DND-41 (cell line): Measurements from ENCODE around the gene ASXL1.
A peak's percentile ranks its signal among the peaks of the same experiment; 100 is the strongest.

Experiments used
- ATAC-seq: fragments of 200-7000 bp; cut with Tn5 transposase; 3 replicates; pipeline ENCODE4 v1.9.1; 2021; ENCODE audit warnings: low read depth; ENCODE audit not compliant: insufficient read depth
- DNase-seq: peaks from one replicate; pipeline ENCODE4 v3.0.0-alpha.2; 2020
- H2AFZ ChIP-seq: 2 replicates; pipeline ENCODE4 v1.6.0; 2012; ENCODE audit warnings: low read depth, low read length
- H3K27ac ChIP-seq: 2 replicates; pipeline ENCODE4 v1.5.1; 2012; ENCODE audit warnings: low read length, inconsistent platforms
- H3K27me3 ChIP-seq: fragments of 200-600 bp; sonication (generic); 2 replicates; pipeline ENCODE4 v1.6.0; 2012; ENCODE audit warnings: low read length, mild to moderate bottlenecking, inconsistent platforms; ENCODE audit not compliant: insufficient read depth, poor library complexity
- H3K36me3 ChIP-seq: 2 replicates; pipeline ENCODE4 v1.5.1; 2012; ENCODE audit warnings: low read length, inconsistent platforms; ENCODE audit not compliant: insufficient read depth
- H3K4me1 ChIP-seq: 2 replicates; pipeline ENCODE4 v1.5.1; 2012; ENCODE audit warnings: mild to moderate bottlenecking, low read length; ENCODE audit not compliant: insufficient read depth
- H3K4me2 ChIP-seq: 2 replicates; pipeline ENCODE4 v1.6.0; 2012; ENCODE audit warnings: mild to moderate bottlenecking, moderate library complexity, low read length, inconsistent platforms; ENCODE audit not compliant: insufficient read depth
- H3K4me3 ChIP-seq, 2 experiments: fragments of 200-600 bp in 1 of 2; shearing (Covaris generic) in 1 of 2; 2 replicates each; pipeline ENCODE4 v1.5.1; 2012 to 2016; ENCODE audit warnings: inconsistent platforms in 2 of 2, low read length in 2 of 2, mild to moderate bottlenecking in 2 of 2, low read depth in 1 of 2, moderate library complexity in 1 of 2
- H3K79me2 ChIP-seq: 2 replicates; pipeline ENCODE4 v1.6.0; 2012; ENCODE audit warnings: low read length, inconsistent platforms; ENCODE audit not compliant: insufficient read depth
- H3K9ac ChIP-seq: 2 replicates; pipeline ENCODE4 v1.6.0; 2012; ENCODE audit warnings: low read depth, mild to moderate bottlenecking, inconsistent platforms, low read length, moderate library complexity
- H3K9me3 ChIP-seq: 2 replicates; pipeline ENCODE4 v1.5.1; 2012; ENCODE audit warnings: low read length, moderate library complexity, mild to moderate bottlenecking, inconsistent platforms; ENCODE audit not compliant: insufficient read depth, severe bottlenecking
- H4K20me1 ChIP-seq: 2 replicates; pipeline ENCODE4 v1.6.0; 2012; ENCODE audit warnings: low read length; ENCODE audit not compliant: insufficient read depth
- EZH2 ChIP-seq: IDR thresholded peaks from 3 replicates; pipeline ENCODE4 v1.6.1; 2012; ENCODE audit warnings: borderline replicate concordance, low read depth, mild to moderate bottlenecking, moderate library complexity, low read length, inconsistent platforms; ENCODE audit not compliant: severe bottlenecking
- TF ChIP-seq, protein P1 (sequence below): IDR thresholded peaks from 2 replicates; pipeline ENCODE4 v1.5.1; 2012; ENCODE audit warnings: borderline replicate concordance, low read length, moderate library complexity, mild to moderate bottlenecking; ENCODE audit not compliant: poor library complexity, severe bottlenecking; ENCODE audit errors: extremely low read depth

ASXL1 gene

DNA sequence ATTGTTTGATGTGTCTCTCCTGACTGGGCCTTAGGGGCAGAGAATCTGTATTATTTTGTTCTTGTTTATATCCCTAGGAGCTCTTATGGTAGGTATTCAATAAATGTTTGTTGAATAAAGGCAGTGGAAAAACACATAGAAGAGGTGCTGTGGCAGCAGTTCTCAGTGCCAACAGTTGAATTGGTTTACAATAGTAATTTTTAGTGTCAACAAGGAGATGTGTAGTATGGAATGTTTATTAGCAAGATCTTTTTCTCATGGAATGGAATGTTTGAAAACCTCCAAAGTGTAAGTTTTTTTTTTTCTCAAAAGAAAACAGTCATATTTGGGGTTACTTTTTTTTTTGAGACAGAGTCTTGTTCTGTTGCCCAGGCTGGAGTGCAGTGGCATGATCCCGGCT, 28.0 kb downstream of the ASXL1 start:
- Histone ChIP-seq H3K79me2 (peaks cover 92% of the 10 kb centered on the region), H3K9me3 (no peaks in the 10 kb centered on the region), H3K4me1 (peaks cover 45% of the 10 kb centered on the region), H3K9ac (no peak overlapping the region), H3K27me3 (no peaks in the 10 kb centered on the region), H3K27ac (peak overlapping the region; percentile 16; the same call in 1 of the 2 replicates), H3K36me3 (peaks cover 47% of the 10 kb centered on the region), H3K4me2 (no peak overlapping the region), H2AFZ (no peak overlapping the region), H3K4me3 (no peak overlapping the region), H4K20me1 (peaks cover 75% of the 10 kb centered on the region)
- no peak for ATAC-seq
- DNase-seq = no peak
- TF ChIP-seq, protein P1, sequence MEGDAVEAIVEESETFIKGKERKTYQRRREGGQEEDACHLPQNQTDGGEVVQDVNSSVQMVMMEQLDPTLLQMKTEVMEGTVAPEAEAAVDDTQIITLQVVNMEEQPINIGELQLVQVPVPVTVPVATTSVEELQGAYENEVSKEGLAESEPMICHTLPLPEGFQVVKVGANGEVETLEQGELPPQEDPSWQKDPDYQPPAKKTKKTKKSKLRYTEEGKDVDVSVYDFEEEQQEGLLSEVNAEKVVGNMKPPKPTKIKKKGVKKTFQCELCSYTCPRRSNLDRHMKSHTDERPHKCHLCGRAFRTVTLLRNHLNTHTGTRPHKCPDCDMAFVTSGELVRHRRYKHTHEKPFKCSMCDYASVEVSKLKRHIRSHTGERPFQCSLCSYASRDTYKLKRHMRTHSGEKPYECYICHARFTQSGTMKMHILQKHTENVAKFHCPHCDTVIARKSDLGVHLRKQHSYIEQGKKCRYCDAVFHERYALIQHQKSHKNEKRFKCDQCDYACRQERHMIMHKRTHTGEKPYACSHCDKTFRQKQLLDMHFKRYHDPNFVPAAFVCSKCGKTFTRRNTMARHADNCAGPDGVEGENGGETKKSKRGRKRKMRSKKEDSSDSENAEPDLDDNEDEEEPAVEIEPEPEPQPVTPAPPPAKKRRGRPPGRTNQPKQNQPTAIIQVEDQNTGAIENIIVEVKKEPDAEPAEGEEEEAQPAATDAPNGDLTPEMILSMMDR = no peak
- no peak for TF ChIP-seq EZH2

DNA sequence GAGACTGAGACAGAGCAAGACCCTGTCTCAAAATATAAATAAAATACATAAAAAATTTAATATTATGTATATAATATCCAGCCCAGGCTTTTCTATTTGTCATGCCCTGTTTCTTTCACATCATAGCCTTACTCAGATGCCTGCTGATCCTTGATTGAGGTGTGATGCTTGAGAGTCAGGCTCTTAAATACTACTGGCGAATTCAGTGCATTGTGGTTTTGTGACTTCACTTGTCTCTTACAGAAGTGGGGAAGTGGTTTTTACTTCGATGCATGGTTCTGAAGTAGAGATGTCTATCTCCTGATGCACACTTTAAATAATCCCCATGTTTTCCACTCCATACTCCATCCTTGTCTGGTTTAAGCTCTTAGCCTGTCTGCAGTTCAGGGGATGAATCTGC, 29.1 kb downstream of the ASXL1 start:
- DNase-seq (peak; percentile 71), ATAC-seq (peak; percentile 98)
- Histone ChIP-seq H3K27ac (peak overlapping the region; percentile 29), H4K20me1 (peaks cover 82% of the 10 kb centered on the region), H3K36me3 (peaks cover 55% of the 10 kb centered on the region), H2AFZ (no peak overlapping the region), H3K9me3 (no peaks in the 10 kb centered on the region), H3K4me3 (no peak overlapping the region), H3K27me3 (no peaks in the 10 kb centered on the region), H3K4me1 (peaks cover 45% of the 10 kb centered on the region), H3K9ac (no peak overlapping the region), H3K79me2 (peaks cover 95% of the 10 kb centered on the region), H3K4me2 (peak overlapping the region; percentile 34; the same call in 1 of the 2 replicates)
- TF ChIP-seq, protein P1 = no peak
- no peak for TF ChIP-seq EZH2

DNA sequence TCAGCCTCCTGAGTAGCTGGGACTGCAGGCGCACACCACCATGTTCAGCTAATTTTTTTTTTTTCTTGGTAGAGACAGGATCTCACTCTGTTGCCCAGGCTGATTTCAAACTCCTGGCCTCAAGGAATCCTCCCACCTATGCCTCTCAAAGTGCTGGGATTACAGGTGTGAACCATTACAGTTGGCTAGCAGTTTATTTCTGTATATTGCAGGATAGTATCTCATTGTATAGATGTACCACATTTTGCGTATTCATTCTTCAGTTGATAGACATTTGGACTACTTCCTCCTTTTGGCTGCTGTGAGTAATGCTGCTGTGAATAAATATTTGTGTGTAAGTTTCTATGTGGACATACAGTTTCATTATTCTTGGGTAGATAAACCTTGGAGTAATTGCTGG, 32.9 kb downstream of the ASXL1 start:
- DNase-seq = no peak
- Histone ChIP-seq H3K4me1 (peaks cover 22% of the 10 kb centered on the region), H2AFZ (no peak overlapping the region), H3K27me3 (no peaks in the 10 kb centered on the region), H3K27ac (no peak overlapping the region), H4K20me1 (peaks cover 60% of the 10 kb centered on the region), H3K9me3 (no peaks in the 10 kb centered on the region), H3K4me2 (no peak overlapping the region), H3K79me2 (peaks cover 95% of the 10 kb centered on the region), H3K9ac (no peak overlapping the region), H3K4me3 (no peak overlapping the region), H3K36me3 (peaks cover 58% of the 10 kb centered on the region)
- no peak for ATAC-seq
- TF ChIP-seq EZH2 = no peak

DNA sequence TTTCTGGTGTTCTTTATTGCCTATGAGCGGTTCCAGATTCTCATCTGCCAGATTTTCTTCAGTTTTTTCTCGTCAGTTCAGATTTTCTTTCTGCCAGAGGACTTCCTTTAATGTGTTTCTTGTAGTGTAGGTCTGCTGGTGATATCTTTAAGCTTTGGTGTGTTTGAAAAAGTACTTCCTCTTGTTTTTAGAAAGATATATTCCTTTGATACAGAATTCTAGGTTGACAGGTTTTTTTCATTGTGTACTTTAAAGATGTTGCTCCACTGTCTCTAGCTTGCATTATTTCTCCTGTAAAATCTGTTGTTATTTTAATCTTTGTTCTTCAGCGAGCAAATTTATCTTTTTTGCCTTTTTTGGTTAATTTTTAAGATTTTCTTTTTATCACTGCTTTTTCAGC, 36.9 kb downstream of the ASXL1 start:
- no peak overlapping the region for H3K4me3 ChIP-seq
- H3K27me3 ChIP-seq = no peaks in the 10 kb centered on the region
- H3K27ac ChIP-seq = no peak overlapping the region
- H4K20me1 ChIP-seq = peaks cover 33% of the 10 kb centered on the region
- H3K4me1 ChIP-seq = no peaks in the 10 kb centered on the region
- no peak overlapping the region for H2AFZ ChIP-seq
- no peaks in the 10 kb centered on the region for H3K9me3 ChIP-seq
- TF ChIP-seq EZH2 = no peak
- TF ChIP-seq, protein P1 = no peak
- H3K36me3 ChIP-seq = peaks cover 61% of the 10 kb centered on the region
- DNase-seq (no peak), ATAC-seq (no peak)
- no peak overlapping the region for H3K9ac ChIP-seq
- peaks cover 96% of the 10 kb centered on the region for H3K79me2 ChIP-seq
- no peak overlapping the region for H3K4me2 ChIP-seq
